ENCODE results near the gene ARHGAP4.

DNA sequence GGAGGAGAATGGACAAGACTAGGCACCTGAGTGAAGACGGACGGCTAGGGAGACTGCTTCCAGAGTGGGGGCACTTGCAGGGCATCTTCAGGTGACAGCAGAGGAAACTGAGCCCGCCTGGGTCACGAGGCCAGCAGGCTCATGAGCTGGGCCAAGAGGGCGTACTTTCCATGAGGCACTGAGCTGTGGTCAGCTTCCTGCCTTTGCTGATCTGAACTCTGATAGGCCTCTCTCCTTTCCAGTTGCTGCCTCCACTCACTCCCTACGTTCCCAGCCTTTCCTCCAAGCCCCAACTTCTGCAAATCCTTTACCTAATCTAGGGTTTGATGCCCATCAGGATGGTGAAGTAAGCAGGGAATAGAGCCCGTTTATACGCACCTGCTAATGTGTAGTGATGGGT, 38.7 kb downstream of the ARHGAP4 start:
- TF ChIP-seq POLR2A (IDR thresholded peaks at IDR 0.05; ENCODE audit: low read depth, low read length), result no peak
- no peak for TF ChIP-seq RFX5 (IDR thresholded peaks at IDR 0.05; ENCODE audit: low read depth, low read length)
- TF ChIP-seq, protein P1, sequence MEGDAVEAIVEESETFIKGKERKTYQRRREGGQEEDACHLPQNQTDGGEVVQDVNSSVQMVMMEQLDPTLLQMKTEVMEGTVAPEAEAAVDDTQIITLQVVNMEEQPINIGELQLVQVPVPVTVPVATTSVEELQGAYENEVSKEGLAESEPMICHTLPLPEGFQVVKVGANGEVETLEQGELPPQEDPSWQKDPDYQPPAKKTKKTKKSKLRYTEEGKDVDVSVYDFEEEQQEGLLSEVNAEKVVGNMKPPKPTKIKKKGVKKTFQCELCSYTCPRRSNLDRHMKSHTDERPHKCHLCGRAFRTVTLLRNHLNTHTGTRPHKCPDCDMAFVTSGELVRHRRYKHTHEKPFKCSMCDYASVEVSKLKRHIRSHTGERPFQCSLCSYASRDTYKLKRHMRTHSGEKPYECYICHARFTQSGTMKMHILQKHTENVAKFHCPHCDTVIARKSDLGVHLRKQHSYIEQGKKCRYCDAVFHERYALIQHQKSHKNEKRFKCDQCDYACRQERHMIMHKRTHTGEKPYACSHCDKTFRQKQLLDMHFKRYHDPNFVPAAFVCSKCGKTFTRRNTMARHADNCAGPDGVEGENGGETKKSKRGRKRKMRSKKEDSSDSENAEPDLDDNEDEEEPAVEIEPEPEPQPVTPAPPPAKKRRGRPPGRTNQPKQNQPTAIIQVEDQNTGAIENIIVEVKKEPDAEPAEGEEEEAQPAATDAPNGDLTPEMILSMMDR (conservative IDR thresholded peaks at IDR 0.05; ENCODE audit: low read depth, low read length), result no peak
- no peak for TF ChIP-seq RAD21 (IDR thresholded peaks at IDR 0.05; ENCODE audit: low read length)
- TF ChIP-seq MXI1 (IDR thresholded peaks at IDR 0.05; ENCODE audit: borderline replicate concordance, low read depth, low read length), result no peak
- TF ChIP-seq, protein P2, sequence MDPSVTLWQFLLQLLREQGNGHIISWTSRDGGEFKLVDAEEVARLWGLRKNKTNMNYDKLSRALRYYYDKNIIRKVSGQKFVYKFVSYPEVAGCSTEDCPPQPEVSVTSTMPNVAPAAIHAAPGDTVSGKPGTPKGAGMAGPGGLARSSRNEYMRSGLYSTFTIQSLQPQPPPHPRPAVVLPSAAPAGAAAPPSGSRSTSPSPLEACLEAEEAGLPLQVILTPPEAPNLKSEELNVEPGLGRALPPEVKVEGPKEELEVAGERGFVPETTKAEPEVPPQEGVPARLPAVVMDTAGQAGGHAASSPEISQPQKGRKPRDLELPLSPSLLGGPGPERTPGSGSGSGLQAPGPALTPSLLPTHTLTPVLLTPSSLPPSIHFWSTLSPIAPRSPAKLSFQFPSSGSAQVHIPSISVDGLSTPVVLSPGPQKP (IDR thresholded peaks at IDR 0.05; ENCODE audit: borderline replicate concordance, low read depth, low read length), result no peak
- TF ChIP-seq CEBPB (IDR thresholded peaks at IDR 0.05; ENCODE audit: low read depth, low read length), result no peak
- TF ChIP-seq FOS (IDR thresholded peaks at IDR 0.05; ENCODE audit: low read depth, low read length), result no peak
- TF ChIP-seq, protein P3, sequence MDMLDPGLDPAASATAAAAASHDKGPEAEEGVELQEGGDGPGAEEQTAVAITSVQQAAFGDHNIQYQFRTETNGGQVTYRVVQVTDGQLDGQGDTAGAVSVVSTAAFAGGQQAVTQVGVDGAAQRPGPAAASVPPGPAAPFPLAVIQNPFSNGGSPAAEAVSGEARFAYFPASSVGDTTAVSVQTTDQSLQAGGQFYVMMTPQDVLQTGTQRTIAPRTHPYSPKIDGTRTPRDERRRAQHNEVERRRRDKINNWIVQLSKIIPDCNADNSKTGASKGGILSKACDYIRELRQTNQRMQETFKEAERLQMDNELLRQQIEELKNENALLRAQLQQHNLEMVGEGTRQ (IDR thresholded peaks at IDR 0.05; ENCODE audit: low read depth, low read length), result no peak
- TF ChIP-seq MAFK (IDR thresholded peaks at IDR 0.05; ENCODE audit: low read depth, low read length), result no peak

Measured in IMR-90 (cell line).